Neural cell (in vitro differentiated cells): ENCODE data around the gene CHCHD3. TPM values are rescaled to one million over a fixed set of nuclear protein-coding genes. Genes with fewer than 3 reads are reported as not detected.

Experiments
- H2AFZ ChIP-seq: fragments of 200-600, 300-800 bp; sonication (generic), shearing (Covaris generic); 2 replicates; pipeline ENCODE4 v1.6.0; 2014; ENCODE audit warnings: low read depth, mild to moderate bottlenecking, antibody characterized with exemption, low read length, moderate library complexity
- H3F3A ChIP-seq: fragments of 200-600 bp; shearing (Covaris generic); 2 replicates; pipeline ENCODE4 v1.6.1; 2016; ENCODE audit warnings: mild to moderate bottlenecking, moderate library complexity, mixed read lengths, antibody characterized with exemption, low read length; ENCODE audit not compliant: insufficient read depth, poor library complexity, severe bottlenecking
- H3K27ac ChIP-seq: fragments of 200-600, 300-800 bp; sonication (generic), shearing (Covaris generic); 2 replicates; pipeline ENCODE4 v1.5.1; 2014; ENCODE audit warnings: mild to moderate bottlenecking, low read length, moderate library complexity
- H3K27me3 ChIP-seq: fragments of 300-800, 200-600 bp; sonication (generic), shearing (Covaris generic); 2 replicates; pipeline ENCODE4 v1.6.0; 2014; ENCODE audit warnings: mild to moderate bottlenecking, low read depth, low read length, moderate library complexity; ENCODE audit not compliant: insufficient read depth
- H3K36me3 ChIP-seq: fragments of 300-800, 200-600 bp; sonication (generic), shearing (Covaris generic); 2 replicates; pipeline ENCODE4 v1.5.1; 2014; ENCODE audit warnings: mild to moderate bottlenecking, antibody characterized with exemption, low read length, moderate library complexity; ENCODE audit not compliant: insufficient read depth
- H3K4me2 ChIP-seq: fragments of 300-800, 200-600 bp; sonication (generic), shearing (Covaris generic); 2 replicates; pipeline ENCODE4 v1.6.0; 2014; ENCODE audit warnings: mild to moderate bottlenecking, low read length
- H3K4me3 ChIP-seq: fragments of 300-800, 200-600 bp; sonication (generic), shearing (Covaris generic); 2 replicates; pipeline ENCODE4 v1.5.1; 2014; ENCODE audit warnings: mild to moderate bottlenecking, low read length, moderate library complexity
- H3K79me2 ChIP-seq: fragments of 200-600 bp; shearing (Covaris generic); replicated peaks from 2 replicates; pipeline ENCODE4 v1.6.0; 2014; ENCODE audit warnings: mild to moderate bottlenecking, low read length, moderate library complexity; ENCODE audit not compliant: insufficient read depth
- H3K9ac ChIP-seq: fragments of 300-800, 200-600 bp; sonication (generic), shearing (Covaris generic); 2 replicates; pipeline ENCODE4 v1.6.1; 2016; ENCODE audit warnings: mild to moderate bottlenecking, low read length, mixed read lengths
- H3K9me2 ChIP-seq: fragments of 200-600 bp; shearing (Covaris generic); 2 replicates; pipeline ENCODE4 v1.6.1; 2016; ENCODE audit warnings: mild to moderate bottlenecking, low read length, mixed read lengths; ENCODE audit not compliant: insufficient read depth
- H3K9me3 ChIP-seq: fragments of 200-600, 300-800 bp; sonication (generic), shearing (Covaris generic); 2 replicates; pipeline ENCODE4 v1.6.1; 2016; ENCODE audit warnings: mild to moderate bottlenecking, mixed run types, low read length, moderate library complexity, mixed read lengths
- H4K20me1 ChIP-seq: fragments of 200-600 bp; shearing (Covaris generic); 2 replicates; pipeline ENCODE4 v1.6.1; 2016; ENCODE audit warnings: mild to moderate bottlenecking, mixed run types; ENCODE audit not compliant: insufficient read depth
- EP300 ChIP-seq: fragments of 450-650 bp; conservative IDR thresholded peaks from 2 replicates; pipeline ENCODE4 v1.6.1; 2014; ENCODE audit warnings: antibody characterized with exemption, mild to moderate bottlenecking, moderate library complexity; ENCODE audit not compliant: poor library complexity, severe bottlenecking
- EZH2 ChIP-seq: fragments of 200-600, 300-800 bp; shearing (Covaris generic), sonication (generic); IDR thresholded peaks from 2 replicates; pipeline ENCODE4 v1.6.1; 2014; ENCODE audit warnings: antibody characterized with exemption, low read length, borderline replicate concordance, mild to moderate bottlenecking; ENCODE audit not compliant: insufficient read depth, poor library complexity, severe bottlenecking
- MXI1 ChIP-seq: fragments of 450-650 bp; conservative IDR thresholded peaks from 2 replicates; pipeline ENCODE4 v1.6.1; 2014; ENCODE audit warnings: antibody characterized with exemption, mild to moderate bottlenecking; ENCODE audit not compliant: poor library complexity, severe bottlenecking
- POLR2AphosphoS5 ChIP-seq: IDR thresholded peaks from 2 replicates; pipeline ENCODE4 v1.6.1; 2012
- RAD21 ChIP-seq: fragments of 450-650 bp; conservative IDR thresholded peaks from 2 replicates; pipeline ENCODE4 v1.6.1; 2014; ENCODE audit warnings: antibody characterized with exemption, mild to moderate bottlenecking, moderate library complexity
- SMC3 ChIP-seq: fragments of 450-650 bp; conservative IDR thresholded peaks from 2 replicates; pipeline ENCODE4 v1.6.1; 2014; ENCODE audit warnings: antibody characterized with exemption, mild to moderate bottlenecking, moderate library complexity; ENCODE audit not compliant: poor library complexity
- TAF1 ChIP-seq: IDR thresholded peaks from 2 replicates; pipeline ENCODE4 v1.6.1; 2012; ENCODE audit warnings: low read depth
- polyA plus RNA-seq: library from polyadenylated mRNA; depleted of rRNA; stranded (reverse); fragments of >200 nt; gene quantifications from 2 replicates; pipeline ENCODE4 v1.2.3, GENCODE V29; 2014
- TF ChIP-seq, protein P1 (sequence below): fragments of 450-650 bp; IDR thresholded peaks from 2 replicates; pipeline ENCODE4 v1.5.1; 2014; ENCODE audit warnings: antibody characterized with exemption, mild to moderate bottlenecking, moderate library complexity; ENCODE audit not compliant: poor library complexity, severe bottlenecking
- TF ChIP-seq, protein P2 (sequence below): IDR thresholded peaks from 2 replicates; pipeline ENCODE4 v1.6.1; 2012; ENCODE audit warnings: borderline replicate concordance

Gene CHCHD3
- polyA plus RNA-seq, 1 donor from 2014 or later: 89.9 TPM

DNA sequence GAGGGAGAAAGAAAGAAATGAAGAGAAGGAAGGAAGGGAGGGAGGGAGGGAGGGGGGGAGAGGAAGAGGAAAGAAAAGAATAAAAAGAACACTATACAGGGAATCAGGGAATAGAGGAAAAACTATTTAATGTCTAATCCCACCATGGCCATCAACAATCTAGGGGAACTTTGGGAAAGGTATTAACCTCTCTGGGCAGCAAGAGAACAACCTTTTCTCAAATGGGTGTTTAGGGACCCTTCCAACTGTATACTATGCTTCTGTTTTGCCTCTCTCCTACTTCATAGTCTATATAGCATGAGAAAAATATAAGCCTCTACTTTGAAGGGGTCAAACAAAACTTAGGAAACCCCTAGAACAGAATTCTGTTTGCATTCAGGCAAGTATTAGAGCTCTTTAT, 54.5 kb downstream of the CHCHD3 start:
- Histone ChIP-seq H3K4me2 (no peak overlapping the region), H3K9ac (no peak overlapping the region), H3K79me2 (no peaks in the 10 kb centered on the region), H2AFZ (no peak overlapping the region), H4K20me1 (no peaks in the 10 kb centered on the region), H3K9me3 (no peaks in the 10 kb centered on the region), H3K9me2 (no peaks in the 10 kb centered on the region), H3K4me3 (no peak overlapping the region), H3K27me3 (no peaks in the 10 kb centered on the region), H3K27ac (no peak overlapping the region), H3K36me3 (no peaks in the 10 kb centered on the region), H3F3A (no peaks in the 10 kb centered on the region)
- TF ChIP-seq RAD21: no peak
- TF ChIP-seq EZH2: no peak
- TF ChIP-seq SMC3: no peak
- TF ChIP-seq, protein P1, sequence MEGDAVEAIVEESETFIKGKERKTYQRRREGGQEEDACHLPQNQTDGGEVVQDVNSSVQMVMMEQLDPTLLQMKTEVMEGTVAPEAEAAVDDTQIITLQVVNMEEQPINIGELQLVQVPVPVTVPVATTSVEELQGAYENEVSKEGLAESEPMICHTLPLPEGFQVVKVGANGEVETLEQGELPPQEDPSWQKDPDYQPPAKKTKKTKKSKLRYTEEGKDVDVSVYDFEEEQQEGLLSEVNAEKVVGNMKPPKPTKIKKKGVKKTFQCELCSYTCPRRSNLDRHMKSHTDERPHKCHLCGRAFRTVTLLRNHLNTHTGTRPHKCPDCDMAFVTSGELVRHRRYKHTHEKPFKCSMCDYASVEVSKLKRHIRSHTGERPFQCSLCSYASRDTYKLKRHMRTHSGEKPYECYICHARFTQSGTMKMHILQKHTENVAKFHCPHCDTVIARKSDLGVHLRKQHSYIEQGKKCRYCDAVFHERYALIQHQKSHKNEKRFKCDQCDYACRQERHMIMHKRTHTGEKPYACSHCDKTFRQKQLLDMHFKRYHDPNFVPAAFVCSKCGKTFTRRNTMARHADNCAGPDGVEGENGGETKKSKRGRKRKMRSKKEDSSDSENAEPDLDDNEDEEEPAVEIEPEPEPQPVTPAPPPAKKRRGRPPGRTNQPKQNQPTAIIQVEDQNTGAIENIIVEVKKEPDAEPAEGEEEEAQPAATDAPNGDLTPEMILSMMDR: no peak
- TF ChIP-seq, protein P2, sequence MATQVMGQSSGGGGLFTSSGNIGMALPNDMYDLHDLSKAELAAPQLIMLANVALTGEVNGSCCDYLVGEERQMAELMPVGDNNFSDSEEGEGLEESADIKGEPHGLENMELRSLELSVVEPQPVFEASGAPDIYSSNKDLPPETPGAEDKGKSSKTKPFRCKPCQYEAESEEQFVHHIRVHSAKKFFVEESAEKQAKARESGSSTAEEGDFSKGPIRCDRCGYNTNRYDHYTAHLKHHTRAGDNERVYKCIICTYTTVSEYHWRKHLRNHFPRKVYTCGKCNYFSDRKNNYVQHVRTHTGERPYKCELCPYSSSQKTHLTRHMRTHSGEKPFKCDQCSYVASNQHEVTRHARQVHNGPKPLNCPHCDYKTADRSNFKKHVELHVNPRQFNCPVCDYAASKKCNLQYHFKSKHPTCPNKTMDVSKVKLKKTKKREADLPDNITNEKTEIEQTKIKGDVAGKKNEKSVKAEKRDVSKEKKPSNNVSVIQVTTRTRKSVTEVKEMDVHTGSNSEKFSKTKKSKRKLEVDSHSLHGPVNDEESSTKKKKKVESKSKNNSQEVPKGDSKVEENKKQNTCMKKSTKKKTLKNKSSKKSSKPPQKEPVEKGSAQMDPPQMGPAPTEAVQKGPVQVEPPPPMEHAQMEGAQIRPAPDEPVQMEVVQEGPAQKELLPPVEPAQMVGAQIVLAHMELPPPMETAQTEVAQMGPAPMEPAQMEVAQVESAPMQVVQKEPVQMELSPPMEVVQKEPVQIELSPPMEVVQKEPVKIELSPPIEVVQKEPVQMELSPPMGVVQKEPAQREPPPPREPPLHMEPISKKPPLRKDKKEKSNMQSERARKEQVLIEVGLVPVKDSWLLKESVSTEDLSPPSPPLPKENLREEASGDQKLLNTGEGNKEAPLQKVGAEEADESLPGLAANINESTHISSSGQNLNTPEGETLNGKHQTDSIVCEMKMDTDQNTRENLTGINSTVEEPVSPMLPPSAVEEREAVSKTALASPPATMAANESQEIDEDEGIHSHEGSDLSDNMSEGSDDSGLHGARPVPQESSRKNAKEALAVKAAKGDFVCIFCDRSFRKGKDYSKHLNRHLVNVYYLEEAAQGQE: no peak
- no peak for TF ChIP-seq POLR2AphosphoS5

DNA sequence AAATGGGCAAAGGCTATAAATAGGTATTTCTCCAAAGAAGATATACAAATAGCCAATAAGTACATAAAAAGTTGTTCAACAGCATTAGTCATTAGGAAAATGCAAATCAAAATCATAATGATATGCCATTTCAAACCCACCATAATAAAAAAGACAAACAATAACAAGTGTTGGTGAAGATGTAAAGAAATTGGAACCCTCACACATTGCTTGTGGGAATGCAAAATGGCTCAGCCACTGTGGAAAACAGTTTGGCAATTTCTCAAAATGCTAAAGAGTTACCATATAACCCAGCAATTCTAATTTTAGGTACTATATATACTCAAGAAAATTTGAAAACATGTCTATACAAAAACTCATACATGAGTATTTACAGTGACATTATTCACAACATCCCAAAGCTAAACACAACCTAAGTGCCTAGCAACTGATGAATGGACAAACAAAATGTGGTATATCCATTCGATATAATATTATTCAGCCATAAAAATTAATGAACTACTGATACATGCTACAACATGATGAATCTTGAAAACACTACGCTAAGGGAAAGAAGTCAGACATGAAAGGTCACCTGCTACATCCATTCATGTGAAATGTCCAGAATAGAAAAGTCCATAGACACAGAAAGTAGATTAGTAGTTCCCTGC, 55.6 kb downstream of the CHCHD3 start:
- no peaks in the 10 kb centered on the region for H3K27me3 ChIP-seq
- TF ChIP-seq, protein P2: no peak
- no peak for TF ChIP-seq SMC3
- no peak for TF ChIP-seq POLR2AphosphoS5
- TF ChIP-seq, protein P1: no peak
- no peak for TF ChIP-seq TAF1
- TF ChIP-seq EP300: no peak
- no peak for TF ChIP-seq MXI1
- no peak for TF ChIP-seq EZH2
- H3K4me3 ChIP-seq: no peak overlapping the region
- no peaks in the 10 kb centered on the region for H4K20me1 ChIP-seq
- H2AFZ ChIP-seq: no peak overlapping the region
- no peaks in the 10 kb centered on the region for H3K9me3 ChIP-seq
- H3K27ac ChIP-seq: no peak overlapping the region
- no peaks in the 10 kb centered on the region for H3K79me2 ChIP-seq
- H3K4me2 ChIP-seq: no peak overlapping the region
- H3K9ac ChIP-seq: no peak overlapping the region
- no peaks in the 10 kb centered on the region for H3K9me2 ChIP-seq
- no peaks in the 10 kb centered on the region for H3F3A ChIP-seq
- no peaks in the 10 kb centered on the region for H3K36me3 ChIP-seq
